Measurements from ENCODE around the gene ENOX1.

Gene ENOX1

GRCh38 chr13:43608400-43609137, 178.2 kb downstream of the ENOX1 start:
- no peak for DNase-seq (ENCODE audit: low read depth)

- no peak for DNase-seq (ENCODE audit: low read depth)
These were observed 189.2 kb downstream of the ENOX1 start for GRCh38 chr13:43597599-43597945.

- no peak for DNase-seq (ENCODE audit: low read depth)
These were observed 189.7 kb downstream of the ENOX1 start for GRCh38 chr13:43596924-43597598.

- no peak for DNase-seq (ENCODE audit: low read depth)
These were observed 190.8 kb downstream of the ENOX1 start for GRCh38 chr13:43596006-43596405.

GRCh38 chr13:43587376-43587775, 199.4 kb downstream of the ENOX1 start:
- DNase-seq (ENCODE audit: low read depth): no peak

DNA sequence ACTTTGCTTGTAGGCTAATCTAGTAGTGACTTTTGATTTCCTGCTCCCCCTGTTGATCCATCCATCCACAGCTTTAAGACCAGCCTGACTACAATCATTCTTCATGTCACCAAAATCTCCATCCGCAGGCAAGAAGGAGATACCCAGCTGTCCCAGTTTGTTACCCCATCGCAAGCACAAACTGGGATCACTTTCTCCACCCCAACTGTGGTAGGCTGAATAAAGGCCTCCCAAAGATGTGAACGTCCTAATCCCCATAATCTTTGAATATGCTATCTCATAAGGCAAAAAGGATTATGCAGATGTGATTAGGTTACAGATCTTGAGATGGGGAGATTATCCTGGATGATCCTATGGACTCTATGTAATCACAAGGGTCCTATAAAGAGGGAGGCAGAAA, 202.0 kb downstream of the ENOX1 start:
- no peak for DNase-seq (ENCODE audit: low read depth)

GRCh38 chr13:43583321-43583720, 203.5 kb downstream of the ENOX1 start:
- no peak for DNase-seq (ENCODE audit: low read depth)

- no peak for DNase-seq (ENCODE audit: low read depth)
These were observed 206.5 kb downstream of the ENOX1 start for GRCh38 chr13:43580280-43580679.

- no peak for DNase-seq (ENCODE audit: low read depth)
These were observed 207.5 kb downstream of the ENOX1 start for GRCh38 chr13:43579321-43579720.

DNA sequence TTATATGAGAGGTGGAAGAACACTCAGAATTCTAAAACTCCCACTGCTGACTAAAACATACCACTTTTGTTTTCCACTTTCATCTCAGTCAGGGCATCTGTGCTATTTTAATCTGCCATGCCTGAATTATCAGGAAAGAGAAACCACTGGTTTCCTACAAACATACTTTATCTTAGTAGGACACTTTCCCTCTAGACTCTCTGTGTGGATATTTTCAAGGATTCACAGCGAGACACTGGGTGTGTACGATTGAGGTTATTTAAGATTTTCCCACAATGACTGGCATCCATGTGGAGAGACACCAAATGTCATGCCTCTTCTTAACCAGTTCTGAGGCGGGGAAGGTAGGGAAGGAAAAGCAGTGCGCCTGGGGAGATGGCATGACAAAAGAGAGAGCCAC, 212.2 kb downstream of the ENOX1 start:
- no peak for DNase-seq (ENCODE audit: low read depth)

DNA sequence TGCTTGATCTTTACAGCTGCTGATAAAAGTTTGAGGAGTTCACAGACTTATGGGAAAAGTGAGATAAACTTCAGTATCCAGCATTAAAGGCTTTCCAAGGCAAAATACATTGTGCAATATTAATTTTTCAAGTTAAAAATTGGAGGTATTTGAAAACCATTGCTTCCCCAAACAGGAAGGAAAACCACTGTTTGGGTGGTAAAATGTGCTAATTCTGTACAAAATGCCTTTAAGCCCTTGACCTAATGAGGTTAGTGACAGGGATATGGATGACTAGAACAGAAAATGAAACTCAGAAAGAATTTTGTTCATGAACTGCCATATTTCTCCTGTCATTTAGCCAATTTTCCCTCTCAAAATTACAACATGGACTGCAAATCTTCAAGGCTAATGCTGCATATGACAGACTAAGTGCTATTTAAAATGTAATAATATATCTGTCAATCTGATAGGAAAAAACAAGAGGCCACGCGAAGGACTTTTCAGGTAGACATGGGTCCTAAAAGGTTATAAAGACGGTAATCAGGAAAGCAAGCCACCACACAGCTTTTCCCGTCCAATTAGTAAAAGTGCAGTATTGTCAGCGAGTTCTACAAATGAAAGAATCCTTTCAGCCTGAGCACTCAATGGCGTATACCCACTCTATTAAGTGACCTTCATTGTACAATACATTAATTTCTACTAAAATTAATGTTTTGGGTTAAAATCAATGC, 212.8 kb downstream of the ENOX1 start:
- DNase-seq (ENCODE audit: low read depth): no peak

DNA sequence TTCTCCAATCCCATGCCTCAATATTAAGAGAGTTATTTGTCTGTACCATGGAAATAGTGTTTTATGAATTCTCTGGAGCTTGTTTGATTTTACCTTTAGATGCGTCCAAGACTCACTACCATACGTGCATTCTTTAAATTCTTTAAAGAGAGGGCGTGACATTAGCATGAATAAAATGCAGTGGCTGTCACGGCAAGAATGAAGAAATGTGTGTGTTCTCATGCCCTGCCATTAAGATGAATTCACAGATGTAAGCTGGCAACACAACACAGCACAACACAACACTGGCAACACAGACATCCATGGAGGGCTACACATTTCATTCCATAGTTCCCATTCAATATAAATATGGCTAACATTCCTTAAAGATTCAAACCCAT, 213.4 kb downstream of the ENOX1 start:
- DNase-seq (ENCODE audit: low read depth): no peak

DNA sequence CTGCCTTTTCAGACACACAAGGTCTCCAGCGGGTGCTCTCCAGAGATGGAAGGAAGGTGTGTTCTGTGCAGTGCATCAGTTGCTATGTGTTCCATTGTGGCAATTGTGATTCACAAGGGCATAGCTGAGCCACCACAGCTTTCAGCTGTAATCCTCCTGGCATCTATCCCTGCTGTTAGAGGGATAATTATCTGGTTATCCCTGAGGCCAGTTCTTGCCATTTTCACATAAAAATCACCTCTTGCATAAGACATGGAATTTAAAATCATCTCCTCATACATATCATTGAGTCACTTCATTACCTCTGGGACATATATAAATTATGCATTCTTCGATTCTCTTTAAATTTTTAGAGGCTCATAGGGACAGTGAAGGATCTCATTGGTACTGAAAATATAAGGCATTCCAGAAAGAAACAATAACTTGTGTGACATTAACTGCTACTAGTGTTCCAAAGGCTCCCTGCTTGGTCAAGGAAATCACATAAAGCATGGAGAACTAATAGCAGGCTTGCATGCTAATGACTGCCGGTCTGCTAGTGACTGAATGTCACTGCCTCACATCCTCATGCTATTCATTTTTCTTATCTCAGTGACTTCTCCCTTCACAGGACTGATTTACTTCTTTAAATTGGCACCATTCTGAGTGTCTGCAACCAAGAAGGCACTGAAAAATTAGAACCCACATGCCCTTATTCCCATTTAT, 214.0 kb downstream of the ENOX1 start:
- DNase-seq (ENCODE audit: low read depth): no peak

DNA sequence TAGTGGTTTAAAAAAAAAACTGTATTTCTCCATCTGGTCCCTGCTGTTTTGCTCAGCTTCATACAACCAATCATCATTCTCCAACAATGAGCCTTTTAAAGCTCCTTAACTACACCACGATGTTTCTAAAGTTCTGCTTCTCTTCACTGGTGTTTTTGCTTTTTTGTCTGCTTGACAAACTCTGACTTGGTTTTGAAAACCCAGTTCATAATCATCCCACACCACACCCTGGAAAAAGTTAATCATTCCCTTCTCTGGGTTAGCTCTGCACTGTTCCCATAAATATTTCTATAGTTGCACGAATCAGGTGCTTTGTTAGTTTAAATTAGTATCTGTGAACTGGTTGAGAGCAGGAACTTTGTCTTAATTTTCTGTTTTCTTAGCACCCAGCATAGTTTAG, 217.1 kb downstream of the ENOX1 start:
- DNase-seq (ENCODE audit: low read depth): no peak

DNA sequence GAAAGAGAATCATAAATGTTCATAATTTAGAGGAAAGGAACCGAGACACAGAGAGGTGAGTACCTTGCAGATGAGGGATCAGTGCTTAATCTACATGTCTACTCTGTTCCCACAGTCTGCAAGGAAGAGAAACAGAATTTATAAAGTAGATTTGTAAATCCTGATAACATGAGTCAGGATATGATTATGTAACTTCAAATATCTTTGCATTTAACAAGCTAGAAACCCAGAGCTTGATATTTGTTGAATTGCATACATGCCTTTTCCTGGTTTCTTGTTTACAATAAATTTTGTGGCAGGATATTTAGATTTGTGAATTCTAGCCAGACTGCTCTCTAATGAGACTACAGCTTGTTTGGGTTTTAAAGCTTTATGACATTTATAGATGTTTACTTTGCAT, 219.2 kb downstream of the ENOX1 start:
- no peak for DNase-seq (ENCODE audit: low read depth)

- DNase-seq (ENCODE audit: low read depth): no peak
These were observed 221.8 kb downstream of the ENOX1 start for GRCh38 chr13:43564952-43565351.

DNA sequence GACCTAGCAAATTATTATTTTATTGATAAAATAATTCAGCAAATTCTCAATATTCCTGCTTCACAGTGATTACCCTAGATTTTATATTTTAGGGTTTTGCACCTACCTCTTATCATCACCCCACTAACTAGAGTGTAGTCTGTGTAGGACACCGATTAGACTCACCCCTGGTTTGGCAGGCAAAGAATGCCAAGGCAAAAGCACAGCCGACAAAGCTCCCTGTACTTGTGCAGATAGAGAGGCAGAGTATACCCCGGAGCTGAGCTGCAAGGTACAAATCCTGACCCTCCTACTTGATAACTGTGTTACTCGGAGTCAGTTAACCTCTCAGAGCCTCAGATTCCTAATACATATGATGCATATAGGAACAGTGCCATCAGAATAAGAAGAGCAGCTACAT, 225.7 kb downstream of the ENOX1 start:
- DNase-seq (ENCODE audit: low read depth): no peak

DNA sequence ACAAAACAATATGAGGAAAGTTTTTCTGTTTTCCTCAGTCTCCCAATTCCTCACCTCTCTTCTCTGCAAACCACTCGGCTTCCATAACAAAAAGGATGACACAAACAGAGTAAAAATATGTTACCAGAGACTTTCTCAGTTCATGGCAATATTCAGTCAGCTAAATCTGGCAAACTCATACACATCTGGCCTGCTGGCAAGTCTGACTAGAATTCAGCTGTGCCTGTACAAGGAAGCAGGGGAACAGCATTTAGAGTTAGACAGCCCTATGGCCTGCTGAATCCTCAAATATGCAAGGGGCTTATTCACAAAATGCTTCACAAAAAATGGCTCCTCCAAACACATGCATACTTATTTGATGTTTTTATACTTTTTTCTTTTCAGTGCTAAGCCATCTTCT, 227.8 kb downstream of the ENOX1 start:
- DNase-seq (ENCODE audit: low read depth): no peak

DNA sequence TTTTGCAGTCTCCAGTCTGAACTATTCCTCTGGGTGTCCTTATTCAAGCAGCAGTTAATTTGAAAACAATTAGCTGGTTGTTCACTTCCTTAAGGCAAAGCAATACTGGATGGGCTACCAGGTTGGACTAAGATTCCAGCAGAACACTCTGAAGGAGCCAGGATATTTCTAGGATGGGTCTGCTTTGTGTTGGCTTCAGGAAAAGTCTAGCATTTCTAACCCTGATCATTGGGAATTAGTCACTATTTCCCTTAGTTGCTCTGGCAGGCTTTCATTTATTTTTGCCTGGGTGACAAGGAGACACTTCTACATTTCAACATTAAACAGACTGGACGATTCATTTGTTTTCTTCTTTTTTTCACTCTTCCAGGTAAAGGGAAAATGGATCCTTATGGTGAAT, 228.4 kb downstream of the ENOX1 start:
- no peak for DNase-seq (ENCODE audit: low read depth)

DNA sequence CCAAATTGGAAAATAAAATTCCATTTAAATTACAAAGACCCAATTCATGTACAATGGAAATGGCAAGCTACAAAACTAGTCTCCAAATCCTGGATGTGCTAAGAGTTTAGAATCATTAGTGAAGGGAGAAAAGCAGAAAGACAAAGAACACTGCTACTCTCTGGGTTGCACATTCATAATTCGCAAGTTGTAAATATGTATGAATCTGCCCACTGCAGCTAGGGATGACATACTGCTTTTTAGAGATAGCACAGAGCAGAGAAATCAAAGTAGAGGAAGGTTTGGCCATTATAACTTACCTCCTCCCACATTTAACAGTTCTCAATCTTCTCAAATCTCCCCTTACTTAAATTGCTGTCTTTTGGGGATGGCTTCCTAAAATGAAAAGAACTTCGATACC, 231.1 kb downstream of the ENOX1 start:
- DNase-seq (ENCODE audit: low read depth): no peak

DNA sequence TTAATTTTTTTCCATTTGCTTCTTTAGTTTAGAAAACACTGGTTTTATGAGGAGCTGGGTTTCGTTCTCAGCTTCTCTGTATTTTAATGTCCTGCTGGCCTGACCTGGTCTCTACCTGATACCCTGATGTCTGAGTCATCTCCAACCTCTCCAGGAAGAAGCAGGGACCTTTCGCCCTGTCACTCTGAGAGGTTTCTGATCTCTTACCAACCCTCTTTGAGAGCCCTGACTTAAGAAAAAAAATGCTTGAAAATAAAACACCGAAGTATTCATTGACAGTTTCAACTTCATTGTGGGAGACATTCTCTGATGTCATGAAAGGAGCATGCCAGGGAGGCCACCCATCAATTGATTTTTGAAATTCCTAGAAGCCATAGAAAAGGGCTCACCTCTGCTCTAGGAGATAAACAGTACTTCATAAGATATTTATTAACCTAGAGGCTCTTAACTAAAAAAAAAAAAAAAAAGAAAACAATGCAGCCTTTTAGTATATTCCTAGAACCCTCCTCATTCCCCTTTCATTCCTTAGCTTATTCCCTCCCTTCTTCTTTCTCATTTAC, 234.8 kb downstream of the ENOX1 start:
- DNase-seq (ENCODE audit: low read depth): no peak

DNA sequence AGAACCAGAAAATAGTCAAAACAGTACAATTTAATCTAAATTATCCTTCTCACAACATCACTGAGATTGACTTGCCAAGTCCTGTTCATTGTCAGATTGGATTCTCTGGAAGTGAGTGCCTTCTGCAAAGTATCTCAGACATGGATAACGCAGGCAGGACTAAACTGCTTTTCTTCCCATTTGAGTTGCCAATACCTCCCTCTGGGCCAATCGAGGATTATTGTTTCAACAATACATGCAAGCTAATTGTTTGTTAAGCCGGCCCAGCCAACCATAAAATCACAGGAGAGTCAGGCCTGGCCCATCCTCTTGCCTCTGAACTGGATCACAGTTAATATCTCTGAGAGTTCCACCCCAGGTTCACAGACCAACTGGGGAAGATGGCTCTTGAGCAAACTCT, 240.0 kb downstream of the ENOX1 start:
- DNase-seq (ENCODE audit: low read depth): no peak

DNA sequence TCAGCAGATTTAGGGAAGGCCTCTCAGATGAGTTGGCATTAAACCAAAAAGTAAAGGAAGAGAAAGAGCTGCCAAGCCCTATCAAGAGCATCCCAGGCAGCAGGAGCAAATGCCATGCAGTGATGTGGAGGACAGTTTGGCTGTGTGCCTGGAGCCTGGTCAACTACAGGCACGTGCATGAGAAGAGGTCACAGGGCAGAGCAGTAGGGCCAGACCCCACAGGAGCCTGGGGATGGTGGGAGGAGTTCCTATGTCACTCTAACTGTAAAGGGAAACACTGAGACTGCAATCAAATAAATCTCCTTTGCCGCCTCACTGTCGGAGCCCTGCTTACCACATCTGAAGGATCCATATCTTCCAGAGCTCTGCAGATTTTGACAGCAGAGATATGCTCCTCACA, 240.5 kb downstream of the ENOX1 start:
- DNase-seq (ENCODE audit: low read depth): no peak

Data from activated gamma-delta T cell treated with anti-CD3 and anti-CD28 coated beads, Interleukin-2, amount 50 U/mL, for 16 hours (primary cell).